CD4-positive, alpha-beta T cell treated with Interleukin-4 for 4 hours (primary cell): Measurements from ENCODE around the gene PNPLA5.

Experiments used
- DNase-seq: peaks from one replicate; pipeline ENCODE4 v3.0.0-alpha.2; 2020

PNPLA5 gene

DNA sequence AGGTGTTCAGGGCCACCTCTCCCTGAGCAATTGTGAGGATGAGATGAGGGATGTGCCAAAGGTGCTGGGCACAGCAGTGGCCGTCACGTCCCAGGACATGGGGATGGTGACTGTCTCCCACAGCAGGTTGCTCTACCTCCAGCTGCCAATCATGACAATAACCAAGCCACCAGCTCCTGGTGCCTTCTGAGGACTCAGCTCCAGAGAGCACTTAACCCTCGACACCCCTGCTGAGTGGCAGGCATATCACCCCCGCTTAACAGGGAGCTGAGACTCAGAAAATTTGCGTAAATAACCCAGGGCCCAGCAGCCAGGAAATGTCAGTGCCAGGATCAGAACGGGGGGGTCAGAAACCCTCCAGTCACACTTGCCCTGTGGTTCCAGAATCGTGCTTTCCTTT lies 8.4 kb upstream of the PNPLA5 start:
- DNase-seq, result no peak

GRCh38 chr22:43897751-43898261 lies 6.0 kb upstream of the PNPLA5 start:
- no peak for DNase-seq

- no peak for DNase-seq
Observed at GRCh38 chr22:43895986-43896645, 4.3 kb upstream of the PNPLA5 start.

GRCh38 chr22:43894122-43894521 lies 2.3 kb upstream of the PNPLA5 start:
- DNase-seq, result no peak

- no peak for DNase-seq
Observed at GRCh38 chr22:43893266-43893665, 1.5 kb upstream of the PNPLA5 start.

- DNase-seq, result no peak
Observed at GRCh38 chr22:43892183-43892894, 526 bp upstream of the PNPLA5 start.

GRCh38 chr22:43890901-43891331 lies 897 bp downstream of the PNPLA5 start:
- DNase-seq, result no peak

- DNase-seq, result no peak
Observed at GRCh38 chr22:43889860-43890253, 2.0 kb downstream of the PNPLA5 start.

DNA sequence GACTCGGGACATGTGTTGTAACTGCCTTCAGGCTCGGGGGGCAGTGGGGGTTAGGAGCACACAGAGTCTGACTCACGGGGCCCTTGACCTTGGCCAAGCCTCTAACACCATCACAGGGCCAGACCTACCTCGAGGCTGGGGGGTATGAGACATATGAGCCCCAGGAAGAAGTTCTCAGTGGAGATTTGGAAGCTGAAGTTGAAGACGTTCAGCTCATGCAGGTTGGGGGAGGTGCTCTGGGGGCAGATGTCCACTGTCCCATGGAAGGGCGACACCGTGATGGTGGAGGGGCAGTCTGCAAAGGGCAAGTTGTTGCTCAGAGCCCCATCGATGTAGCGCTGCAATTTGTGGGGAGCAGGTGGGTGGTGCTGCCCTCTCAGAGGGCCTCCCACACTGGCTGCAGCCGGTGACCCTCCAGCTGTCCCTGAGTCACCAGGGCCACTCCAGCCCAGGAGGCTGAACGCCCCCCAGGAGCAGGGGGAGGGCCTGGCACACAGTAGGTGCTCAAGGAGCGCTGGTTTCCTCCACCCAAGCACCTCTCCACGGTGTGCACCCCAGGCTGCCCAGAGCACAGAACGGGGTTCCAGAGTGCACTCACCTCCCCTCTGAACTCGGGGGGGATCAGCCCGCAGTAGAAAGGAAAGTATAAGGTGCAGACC lies 2.5 kb downstream of the PNPLA5 start:
- no peak for DNase-seq

- no peak for DNase-seq
Observed at GRCh38 chr22:43888740-43889139, 3.1 kb downstream of the PNPLA5 start.

GRCh38 chr22:43887391-43887790 lies 4.4 kb downstream of the PNPLA5 start:
- DNase-seq, result no peak

- DNase-seq, result no peak
Observed at GRCh38 chr22:43886231-43886630, 5.6 kb downstream of the PNPLA5 start.

DNA sequence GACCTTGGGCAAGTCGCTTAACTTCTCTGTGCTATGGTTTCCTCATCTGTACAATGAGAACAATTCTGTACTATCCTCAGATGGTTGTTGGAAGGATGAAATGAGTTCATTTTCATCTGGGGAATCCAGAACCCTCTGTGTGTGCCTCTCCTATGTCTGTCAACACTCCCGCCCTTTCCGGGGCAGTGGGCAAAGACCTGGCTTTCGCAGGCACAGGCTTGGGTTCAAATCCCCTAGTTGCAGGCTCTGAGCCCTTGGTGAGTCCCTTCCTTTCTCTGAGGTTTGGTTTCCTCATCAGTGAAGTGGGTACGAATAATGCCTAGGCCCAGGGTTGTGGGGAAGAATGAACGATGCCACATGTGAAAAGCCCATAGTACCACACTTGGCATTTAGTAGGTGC lies 6.0 kb downstream of the PNPLA5 start:
- no peak for DNase-seq

DNA sequence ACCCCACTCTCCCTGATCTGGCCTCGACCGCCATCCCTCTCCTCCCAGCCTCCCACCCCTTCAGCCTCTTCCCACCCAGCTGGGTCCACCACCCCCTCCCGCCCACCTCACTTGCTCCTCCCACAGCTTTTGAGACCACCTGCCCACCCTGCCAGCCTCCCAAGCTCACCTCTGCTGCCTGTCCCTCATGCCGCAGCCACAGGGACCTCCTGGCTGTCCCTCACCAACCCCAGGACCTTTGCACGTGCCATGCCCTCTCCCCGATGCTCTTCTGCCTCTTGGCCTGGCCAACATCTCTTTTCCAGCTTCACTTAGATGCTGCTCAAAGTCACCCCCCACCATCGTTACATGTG lies 6.5 kb downstream of the PNPLA5 start:
- no peak for DNase-seq

- DNase-seq, result peak; percentile 20
Observed at GRCh38 chr22:43884600-43885318, 7.1 kb downstream of the PNPLA5 start.

DNA sequence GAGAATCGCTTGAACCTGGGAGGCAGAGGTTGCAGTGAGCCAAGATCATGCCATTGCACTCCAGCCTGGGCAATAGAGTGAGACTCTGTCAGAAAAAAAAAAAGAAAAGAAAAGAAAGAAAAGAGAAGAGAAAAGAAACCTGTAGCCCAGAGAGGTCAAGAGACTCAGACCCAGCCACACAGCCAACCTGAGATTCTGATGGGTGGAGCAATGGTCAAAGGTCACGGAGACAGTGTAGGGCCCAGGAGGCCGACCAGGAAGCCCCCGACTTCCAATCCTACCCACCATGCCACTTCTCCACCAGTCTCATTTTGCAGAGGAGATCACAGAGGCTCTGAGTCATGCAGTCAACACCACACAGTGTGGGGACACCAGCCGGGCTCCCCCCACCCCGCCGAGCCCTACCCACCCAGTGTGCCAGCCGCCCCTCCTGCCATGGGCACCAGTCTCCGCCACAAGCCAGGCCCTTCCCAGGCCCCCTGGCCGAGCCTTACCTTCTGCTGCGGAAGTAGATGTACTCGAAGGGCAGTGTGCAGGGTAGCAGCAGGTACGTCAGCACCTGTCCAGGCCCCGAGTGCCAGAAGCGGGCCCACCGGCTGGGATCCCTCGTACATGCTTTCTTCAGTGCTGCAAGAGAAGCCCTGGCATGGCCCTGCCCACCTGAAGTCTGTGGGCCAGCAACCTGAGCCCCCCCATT lies 7.9 kb downstream of the PNPLA5 start:
- DNase-seq, result no peak

GRCh38 chr22:43883012-43883661 lies 8.7 kb downstream of the PNPLA5 start:
- peak; percentile 35 for DNase-seq

DNA sequence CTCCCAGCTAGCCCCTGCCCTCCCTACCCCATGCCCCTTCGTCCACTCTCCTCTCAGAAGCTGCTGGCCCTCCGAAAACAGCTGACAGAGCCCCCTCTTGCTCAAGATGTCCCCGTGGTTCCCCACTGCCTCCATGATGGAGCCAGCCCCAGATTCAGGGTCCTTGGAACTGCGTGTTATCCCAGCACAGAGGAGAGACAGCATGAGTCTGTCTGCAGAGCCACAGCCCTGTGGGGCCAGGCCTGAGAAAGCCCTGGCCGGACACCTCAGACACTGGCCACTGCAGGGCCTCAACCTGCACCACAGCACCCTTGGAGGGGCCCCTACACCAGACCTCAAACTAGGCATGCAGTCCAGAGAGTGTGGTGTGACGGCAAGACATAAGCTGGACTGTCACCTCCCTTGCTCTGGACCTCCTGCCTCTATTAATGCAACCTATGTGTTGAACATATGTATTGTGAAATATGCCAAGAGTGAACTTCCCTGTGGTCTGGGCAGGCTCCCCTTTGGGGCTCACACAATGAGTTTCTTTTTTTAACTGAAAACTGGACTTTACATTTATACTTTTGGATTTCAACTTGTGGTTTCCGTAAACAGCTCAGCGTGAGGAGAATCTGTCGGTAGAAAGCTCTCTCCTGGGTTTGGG lies 9.6 kb downstream of the PNPLA5 start:
- DNase-seq, result no peak

GRCh38 chr22:43881091-43882061 lies 10.4 kb downstream of the PNPLA5 start:
- DNase-seq, result no peak

DNA sequence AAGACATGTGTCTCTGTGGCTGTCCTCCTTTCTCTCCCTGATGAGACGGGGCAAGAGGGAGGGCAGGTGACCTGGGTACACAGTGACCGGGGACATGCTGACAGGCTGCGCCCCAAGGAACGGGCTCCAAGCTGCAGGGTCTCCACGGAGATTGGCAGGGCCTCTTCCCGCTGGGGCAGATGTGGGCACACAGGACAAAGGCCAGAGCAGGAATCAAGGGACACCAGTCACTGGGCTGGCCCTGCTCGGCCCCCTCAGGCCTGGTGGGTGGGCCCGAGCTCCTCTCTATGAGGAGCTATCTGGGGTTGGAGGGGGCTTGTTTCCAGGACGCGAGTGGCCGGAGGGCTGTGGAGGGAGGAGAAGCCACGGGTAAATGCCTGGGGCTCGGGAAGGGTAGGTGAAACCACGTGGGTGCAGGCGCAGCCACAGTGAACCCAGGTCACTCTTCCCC lies 11.2 kb downstream of the PNPLA5 start:
- no peak for DNase-seq
